Activated T-helper 1 cell treated with anti-CD3 and anti-CD28 coated beads, Interleukin-2, amount 50 U/mL, for 16 hours (primary cell): ENCODE measurements around the gene UXT.
"Not testable (repeated sequence)": the region's sequence is repeated elsewhere in the genome, so short reads cannot be mapped to it uniquely, and the experiment has no call there.

Experiments used
- DNase-seq, 2 donors: peaks; one replicate each; pipeline ENCODE4 v3.0.0-alpha.2; 2020; ENCODE audit warnings: low read depth in 1 of 2, low spot score in 1 of 2

UXT gene

DNA sequence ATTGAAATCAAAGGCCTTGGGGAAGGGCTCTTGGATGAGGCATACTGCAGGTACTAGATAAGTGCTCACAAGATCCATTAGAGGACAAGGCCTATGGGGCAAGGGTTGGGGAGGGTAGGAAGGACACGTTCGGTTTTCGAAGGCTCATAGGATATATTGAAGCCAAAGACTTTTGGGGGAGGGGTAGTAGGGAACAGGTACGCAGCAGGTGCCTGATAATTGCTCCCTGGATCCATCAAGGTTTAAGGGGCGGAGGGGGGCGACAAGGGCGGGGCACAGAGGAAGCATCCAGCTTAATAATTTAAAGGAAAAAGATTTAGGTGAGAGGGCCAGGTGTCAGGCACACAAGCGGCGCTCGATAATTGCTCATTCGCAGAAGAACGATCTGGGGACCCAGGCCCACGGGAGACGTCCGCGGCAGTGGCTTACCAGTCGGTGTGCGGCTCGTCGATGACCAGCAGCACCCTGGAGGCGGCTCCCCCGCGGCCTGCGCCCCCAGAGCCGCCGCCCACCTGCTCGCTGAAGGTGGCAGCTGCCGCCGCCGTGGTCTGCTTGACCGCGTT, 40.0 kb downstream of the UXT start:
- no peak for DNase-seq

DNA sequence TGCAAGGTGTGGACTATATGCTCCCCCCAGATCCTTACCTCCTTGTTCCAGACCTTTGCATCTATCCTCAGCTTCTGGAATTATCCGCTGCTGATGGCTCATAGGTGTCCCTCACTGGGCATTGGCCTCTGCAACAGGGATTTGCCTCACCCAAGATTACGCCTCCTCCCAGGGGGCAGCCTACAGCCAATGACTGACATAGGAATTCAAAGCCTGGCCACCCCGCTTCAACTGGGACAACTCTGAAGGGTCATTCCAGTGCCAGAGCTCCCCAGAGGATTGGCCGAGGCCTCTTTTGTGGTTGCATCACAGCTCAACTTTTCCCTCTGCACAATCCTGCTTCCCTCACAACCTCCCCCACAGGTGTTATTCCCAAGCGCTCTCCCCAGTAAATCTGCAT, 44.4 kb downstream of the UXT start:
- no peak for DNase-seq

DNA sequence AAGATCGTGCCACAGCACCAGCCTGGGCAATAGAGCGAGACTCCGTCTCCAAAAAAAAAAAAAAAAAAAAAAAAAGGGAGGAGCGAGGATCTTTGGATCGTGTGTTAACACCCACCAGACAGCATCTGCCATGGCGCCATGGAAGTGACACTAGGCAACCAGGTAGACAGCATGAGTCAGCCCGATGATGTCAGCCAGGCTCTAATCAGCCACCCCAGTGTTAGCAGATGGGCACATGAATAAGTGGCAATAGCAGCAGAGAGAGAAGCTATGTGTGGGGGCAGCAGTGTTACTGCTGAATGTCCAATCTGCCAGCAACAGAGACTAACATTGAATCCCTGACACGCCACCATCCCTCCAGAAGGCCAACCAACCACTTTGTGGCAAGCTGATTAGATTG, 45.9 kb downstream of the UXT start:
- no peak for DNase-seq

- no peak for DNase-seq
Observed at GRCh38 chrX:47612418-47612817, 46.6 kb downstream of the UXT start.

- no peak for DNase-seq
Observed at GRCh38 chrX:47611926-47612325, 47.1 kb downstream of the UXT start.

- DNase-seq = no peak
Observed at GRCh38 chrX:47611489-47611888, 47.5 kb downstream of the UXT start.

DNA sequence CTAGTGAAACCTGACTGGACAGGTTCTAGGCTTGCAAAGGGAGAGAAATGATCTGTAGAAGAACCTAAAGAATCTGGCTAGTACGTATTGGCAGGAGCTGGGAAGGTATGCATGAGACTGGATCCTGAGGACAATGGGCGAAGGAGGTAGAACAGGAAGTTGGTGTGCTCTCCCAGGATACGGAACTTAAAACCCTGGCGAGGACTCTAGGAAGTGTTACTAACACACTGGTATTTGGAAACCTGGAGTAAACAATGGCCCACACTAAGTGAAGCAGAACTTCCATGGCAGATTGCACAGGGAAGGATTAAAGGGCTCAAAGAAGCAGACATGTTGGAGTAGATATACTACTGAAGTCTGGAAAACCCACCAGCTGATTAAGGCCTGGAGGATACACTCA, 48.5 kb downstream of the UXT start:
- no peak for DNase-seq

DNA sequence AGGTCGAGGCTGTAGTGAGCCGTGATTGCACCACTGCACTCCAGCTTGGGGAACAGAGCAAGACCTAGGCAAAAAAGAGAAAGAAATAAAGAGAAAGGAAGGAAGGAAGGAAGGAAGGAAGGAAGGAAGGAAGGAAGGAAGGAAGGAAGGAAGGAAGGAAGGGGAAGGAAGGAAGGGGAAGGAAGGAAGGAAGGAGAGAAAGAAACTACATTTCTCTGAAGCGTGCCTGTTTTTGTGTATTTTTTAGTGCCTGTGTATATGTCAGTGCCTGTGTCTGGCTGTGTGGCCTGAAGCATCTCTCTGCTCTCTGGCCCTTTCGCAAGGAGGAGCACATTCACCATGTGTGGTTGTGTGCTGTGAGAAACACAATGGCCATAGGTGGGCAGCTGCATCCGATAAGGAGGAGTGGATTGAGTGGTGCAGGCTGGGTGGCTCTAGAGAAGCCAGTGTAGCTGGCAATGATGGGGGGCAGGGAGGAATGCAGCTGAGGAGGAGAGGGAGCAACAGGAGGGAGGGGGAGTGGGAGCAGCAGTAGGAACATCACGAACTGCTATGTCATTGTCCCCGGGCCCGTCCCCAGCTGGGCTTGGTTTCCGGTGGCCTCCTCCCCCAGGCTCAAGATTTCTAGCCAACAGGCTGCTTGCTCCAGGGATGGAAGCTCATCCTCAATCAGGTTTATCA, 50.7 kb downstream of the UXT start:
- no peak for DNase-seq

DNA sequence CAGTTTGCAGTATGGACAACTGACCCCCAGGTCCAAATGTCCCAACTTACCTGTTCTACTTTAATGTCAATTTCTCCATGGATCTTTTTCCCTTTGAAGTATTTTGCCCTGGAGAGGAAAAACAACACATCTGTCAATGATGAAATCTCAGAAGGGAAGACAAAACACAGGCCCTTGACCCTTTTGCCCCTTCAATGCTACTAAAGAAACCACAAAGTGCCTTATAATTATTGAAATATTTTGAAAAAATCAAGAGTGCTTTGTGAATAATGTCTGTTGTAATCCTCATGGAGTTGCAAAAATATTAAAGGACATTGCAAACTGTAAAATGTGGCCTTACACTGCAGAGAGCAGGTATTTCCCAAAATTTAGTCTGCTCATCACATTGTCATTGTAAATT, 51.9 kb downstream of the UXT start:
- no peak for DNase-seq

DNA sequence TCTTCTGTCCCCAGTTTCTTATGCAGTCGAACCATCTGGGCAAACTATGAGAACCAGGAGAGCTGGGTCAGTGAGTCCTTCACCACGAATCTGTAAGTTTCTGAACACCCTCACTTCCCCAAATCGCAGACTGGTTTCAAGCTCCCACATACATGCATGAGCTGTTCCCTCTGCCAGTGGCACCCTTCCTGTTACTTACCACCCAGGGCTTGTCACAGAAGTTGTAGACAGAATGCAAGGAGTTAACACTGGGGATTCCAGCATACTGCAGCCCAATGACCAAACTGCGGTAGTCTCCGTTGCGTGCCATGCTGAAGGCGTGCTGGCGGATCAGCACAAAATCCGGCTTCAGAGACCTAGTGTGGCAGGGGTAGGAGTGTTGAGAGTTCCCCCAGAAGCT, 54.0 kb downstream of the UXT start:
- no peak for DNase-seq

GRCh38 chrX:47603125-47603524, 55.9 kb downstream of the UXT start:
- not testable (repeated sequence) for DNase-seq
